Left lung (tissue), 10 donors: Measurements from ENCODE around the gene EFNA4. TPM values are rescaled to one million over a fixed set of nuclear protein-coding genes. Genes with fewer than 3 reads are reported as not detected.

Experiments
- ATAC-seq: fragments of 200-7000 bp; cut with Tn5 transposase; one replicate; pipeline ENCODE4 v1.9.1; 2020; ENCODE audit warnings: moderate library complexity
- DNase-seq, 4 donors: peaks; one replicate each; pipeline ENCODE4 v3.0.0-alpha.2; 2013 to 2020
- H3K27ac ChIP-seq, 2 donors: fragments of 200-600 bp; sonication (generic) in 1 of 2; one replicate each; pipeline versions ENCODE4 v1.5.0 to v1.8.0; 2020 to 2021
- H3K27me3 ChIP-seq, 2 donors: fragments of 200-600 bp; sonication (generic) in 1 of 2; one replicate each; pipeline versions ENCODE4 v1.5.0 to v1.8.0; 2020 to 2021
- H3K36me3 ChIP-seq, 2 donors: fragments of 200-600 bp; sonication (generic) in 1 of 2; one replicate each; pipeline versions ENCODE4 v1.5.0 to v1.8.0; 2020 to 2021
- H3K4me1 ChIP-seq, 2 donors: fragments of 200-600 bp; one replicate each; pipeline ENCODE4 v1.8.0; 2021
- H3K4me3 ChIP-seq, 2 donors: fragments of 200-600 bp; sonication (generic) in 1 of 2; one replicate each; pipeline versions ENCODE4 v1.5.0 to v1.8.0; 2020 to 2021; ENCODE audit warnings: mild to moderate bottlenecking in 1 of 2
- H3K9me3 ChIP-seq, 2 donors: fragments of 200-600 bp; sonication (generic) in 1 of 2; one replicate each; pipeline versions ENCODE4 v1.5.0 to v1.8.0; 2020 to 2021
- intact Hi-C, 2 donors: fragments of 100-400 bp; cut with DNase I; formaldehyde crosslinking; loops; one replicate each; pipeline versions ENCODE4 v1.11.2 to v1.14.2; 2022
- polyA plus RNA-seq, 6 donors: library from polyadenylated mRNA; unstranded; fragments of 120-200 nt; gene quantifications; one replicate each; pipeline ENCODE4 v1.2.1, GENCODE V29; 2013; ENCODE audit not compliant: insufficient read length in 6 of 6
- total RNA-seq, 2 donors: library from RNA; stranded (reverse); fragmentation: NEBNext Ultra II Directional; extraction: Animal tissue kit (Norgen Biotek cat#: 25700); gene quantifications; one replicate each; pipeline ENCODE4 v1.2.1, GENCODE V29; 2021
- TF ChIP-seq, protein P1 (sequence below), 2 donors: fragments of 200-600 bp; sonication (generic) in 1 of 2; IDR thresholded peaks; one replicate each; pipeline versions ENCODE4 v1.5.0 to v1.8.0; 2021; ENCODE audit warnings: antibody characterized with exemption in 2 of 2
- donor health status: DM: no; HTN: yes; CAD: no.
- donor health status: DM: no; HTN: no; CAD: no.

Gene EFNA4
- total and polyA plus RNA-seq, 8 donors: 8.6 to 23.1 (median 21.8) TPM

DNA sequence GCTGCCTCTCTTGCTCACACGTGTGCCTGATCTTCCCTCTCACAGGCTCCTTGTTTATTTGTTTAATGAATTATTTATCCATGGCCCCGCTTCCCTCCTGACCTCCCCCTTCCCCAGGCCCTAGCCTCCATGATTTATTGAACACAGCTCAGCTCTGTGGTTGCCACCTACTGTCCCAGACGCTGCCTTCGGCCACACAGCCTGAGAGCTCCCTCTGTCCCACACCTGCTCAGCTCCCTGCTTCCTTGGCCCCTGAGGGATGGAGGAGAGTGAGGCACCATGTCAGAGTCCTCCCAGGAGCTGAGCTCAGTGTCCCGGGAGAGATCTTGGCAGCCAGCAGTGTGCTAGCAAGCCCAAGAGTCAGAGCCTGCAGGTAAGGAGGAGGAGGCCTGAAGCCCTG lies 12.0 kb downstream of the EFNA4 start:
- H3K27me3 ChIP-seq: peaks cover 15 to 27% of the 10 kb centered on the region in 2 donors
- DNase-seq: peak in 1 of 4 donors; percentile 14
- H3K4me1 ChIP-seq: peaks cover 26 to 41% of the 10 kb centered on the region in 2 donors
- H3K9me3 ChIP-seq: no peaks in the 10 kb centered on the region
- no peak for ATAC-seq
- H3K36me3 ChIP-seq: no peaks in the 10 kb centered on the region
- intact Hi-C loops: no loop called here
- no peak overlapping the region for H3K27ac ChIP-seq
- TF ChIP-seq, protein P1, sequence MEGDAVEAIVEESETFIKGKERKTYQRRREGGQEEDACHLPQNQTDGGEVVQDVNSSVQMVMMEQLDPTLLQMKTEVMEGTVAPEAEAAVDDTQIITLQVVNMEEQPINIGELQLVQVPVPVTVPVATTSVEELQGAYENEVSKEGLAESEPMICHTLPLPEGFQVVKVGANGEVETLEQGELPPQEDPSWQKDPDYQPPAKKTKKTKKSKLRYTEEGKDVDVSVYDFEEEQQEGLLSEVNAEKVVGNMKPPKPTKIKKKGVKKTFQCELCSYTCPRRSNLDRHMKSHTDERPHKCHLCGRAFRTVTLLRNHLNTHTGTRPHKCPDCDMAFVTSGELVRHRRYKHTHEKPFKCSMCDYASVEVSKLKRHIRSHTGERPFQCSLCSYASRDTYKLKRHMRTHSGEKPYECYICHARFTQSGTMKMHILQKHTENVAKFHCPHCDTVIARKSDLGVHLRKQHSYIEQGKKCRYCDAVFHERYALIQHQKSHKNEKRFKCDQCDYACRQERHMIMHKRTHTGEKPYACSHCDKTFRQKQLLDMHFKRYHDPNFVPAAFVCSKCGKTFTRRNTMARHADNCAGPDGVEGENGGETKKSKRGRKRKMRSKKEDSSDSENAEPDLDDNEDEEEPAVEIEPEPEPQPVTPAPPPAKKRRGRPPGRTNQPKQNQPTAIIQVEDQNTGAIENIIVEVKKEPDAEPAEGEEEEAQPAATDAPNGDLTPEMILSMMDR (IDR thresholded peaks at IDR 0.05): no peak
- H3K4me3 ChIP-seq: no peak overlapping the region

DNA sequence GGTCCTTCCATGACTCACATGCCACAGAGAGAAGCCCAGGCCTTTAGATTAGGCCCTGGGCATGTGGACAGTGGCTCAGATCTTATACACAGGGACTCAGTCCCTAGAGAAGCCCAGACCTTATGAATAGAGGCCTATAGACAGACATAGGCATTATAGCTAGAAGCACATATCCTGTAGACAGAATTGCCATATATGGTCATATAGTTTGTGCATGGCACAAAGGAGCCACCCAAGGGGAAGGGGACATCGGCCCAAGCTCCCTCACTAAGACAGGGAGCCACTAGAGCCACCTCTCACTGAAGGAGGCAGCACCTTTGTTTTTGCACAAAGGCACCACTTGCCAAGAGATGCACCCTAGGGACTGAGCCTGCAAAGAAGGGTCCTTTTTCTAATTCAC lies 12.8 kb downstream of the EFNA4 start:
- no peak overlapping the region for H3K27ac ChIP-seq
- intact Hi-C loops: no loop called here

DNA sequence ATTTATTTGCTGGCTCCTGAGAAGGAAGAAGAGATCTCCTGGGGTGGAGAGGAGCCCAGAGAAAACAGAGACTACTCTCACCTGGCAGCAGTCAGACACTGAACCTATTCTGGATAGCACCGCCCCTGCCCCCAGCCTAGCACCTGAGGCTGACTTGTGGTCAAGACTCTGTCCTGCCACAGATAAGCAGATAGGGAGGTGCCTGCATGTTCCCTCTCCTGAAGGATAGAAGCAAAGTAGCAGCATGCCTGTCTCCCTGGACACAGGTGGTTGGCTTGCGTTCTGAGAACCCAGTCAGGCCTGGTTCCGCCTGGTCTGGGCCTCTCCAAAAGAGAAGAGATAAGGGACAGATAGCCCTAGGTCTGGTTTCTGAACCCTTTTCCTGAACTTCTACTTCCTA lies 13.8 kb downstream of the EFNA4 start:
- peaks cover 29 to 43% of the 10 kb centered on the region in 2 donors for H3K4me1 ChIP-seq
- no peaks in the 10 kb centered on the region for H3K36me3 ChIP-seq
- DNase-seq: peak in 1 of 4 donors; percentile 26
- intact Hi-C loops: no loop called here
- no peak for ATAC-seq
- no peak overlapping the region for H3K4me3 ChIP-seq
- TF ChIP-seq, protein P1 (IDR thresholded peaks at IDR 0.05): no peak
- H3K27ac ChIP-seq: no peak overlapping the region
- H3K9me3 ChIP-seq: no peaks in the 10 kb centered on the region
- peaks cover 33 to 46% of the 10 kb centered on the region in 2 donors for H3K27me3 ChIP-seq

More for the DNA sequence above, 12.8 kb downstream of the EFNA4 start:
- Histone ChIP-seq H3K4me3 (no peak overlapping the region), H3K4me1 (peaks cover 24 to 41% of the 10 kb centered on the region in 2 donors), H3K36me3 (no peaks in the 10 kb centered on the region), H3K9me3 (no peaks in the 10 kb centered on the region), H3K27me3 (peaks cover 23 to 36% of the 10 kb centered on the region in 2 donors)
- ATAC-seq (no peak), DNase-seq (peak in 1 of 4 donors; percentile 0)
- TF ChIP-seq, protein P1 (IDR thresholded peaks at IDR 0.05): no peak

DNA sequence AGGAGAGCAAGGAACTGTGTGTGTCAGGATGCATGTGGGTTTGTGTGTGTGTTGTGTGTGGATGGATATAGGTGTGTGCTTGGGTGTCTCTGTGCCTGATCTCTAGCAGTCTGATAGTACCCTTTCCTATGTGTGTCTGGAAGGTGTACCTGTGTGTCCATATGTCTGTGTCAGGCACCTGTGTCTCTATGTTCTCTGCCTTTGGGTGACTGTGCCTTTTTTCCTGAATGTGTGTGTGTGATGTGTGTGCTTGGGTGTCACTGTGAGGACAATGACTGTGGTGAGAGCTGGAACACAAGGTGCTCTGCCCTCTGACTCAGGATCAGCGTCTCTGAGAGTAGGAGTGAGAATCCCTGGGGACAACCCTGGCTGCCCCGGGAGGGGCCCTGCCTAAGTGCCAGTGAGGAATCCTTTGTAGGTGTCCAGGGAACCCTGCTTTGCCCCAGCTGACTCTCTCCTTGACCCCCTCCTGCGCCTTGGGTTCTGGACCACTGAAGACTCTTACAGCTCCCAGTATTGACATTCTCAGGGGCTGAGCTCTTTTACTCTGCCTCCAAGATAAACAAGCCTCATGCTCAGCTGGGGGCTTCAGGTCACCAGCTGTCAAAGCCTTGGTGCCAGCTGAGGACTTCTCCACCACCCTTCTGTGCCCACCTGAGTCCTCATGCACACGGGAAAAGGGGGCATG lies 14.4 kb downstream of the EFNA4 start:
- TF ChIP-seq, protein P1 (IDR thresholded peaks at IDR 0.05): no peak
- DNase-seq: peak in 1 of 4 donors; percentile 22
- H3K36me3 ChIP-seq: no peaks in the 10 kb centered on the region
- no peak overlapping the region for H3K27ac ChIP-seq
- H3K4me1 ChIP-seq: peaks cover 34 to 48% of the 10 kb centered on the region in 2 donors
- no peaks in the 10 kb centered on the region for H3K9me3 ChIP-seq
- peaks cover 38 to 51% of the 10 kb centered on the region in 2 donors for H3K27me3 ChIP-seq
- ATAC-seq: no peak
- intact Hi-C loops: no loop called here
- H3K4me3 ChIP-seq: no peak overlapping the region

DNA sequence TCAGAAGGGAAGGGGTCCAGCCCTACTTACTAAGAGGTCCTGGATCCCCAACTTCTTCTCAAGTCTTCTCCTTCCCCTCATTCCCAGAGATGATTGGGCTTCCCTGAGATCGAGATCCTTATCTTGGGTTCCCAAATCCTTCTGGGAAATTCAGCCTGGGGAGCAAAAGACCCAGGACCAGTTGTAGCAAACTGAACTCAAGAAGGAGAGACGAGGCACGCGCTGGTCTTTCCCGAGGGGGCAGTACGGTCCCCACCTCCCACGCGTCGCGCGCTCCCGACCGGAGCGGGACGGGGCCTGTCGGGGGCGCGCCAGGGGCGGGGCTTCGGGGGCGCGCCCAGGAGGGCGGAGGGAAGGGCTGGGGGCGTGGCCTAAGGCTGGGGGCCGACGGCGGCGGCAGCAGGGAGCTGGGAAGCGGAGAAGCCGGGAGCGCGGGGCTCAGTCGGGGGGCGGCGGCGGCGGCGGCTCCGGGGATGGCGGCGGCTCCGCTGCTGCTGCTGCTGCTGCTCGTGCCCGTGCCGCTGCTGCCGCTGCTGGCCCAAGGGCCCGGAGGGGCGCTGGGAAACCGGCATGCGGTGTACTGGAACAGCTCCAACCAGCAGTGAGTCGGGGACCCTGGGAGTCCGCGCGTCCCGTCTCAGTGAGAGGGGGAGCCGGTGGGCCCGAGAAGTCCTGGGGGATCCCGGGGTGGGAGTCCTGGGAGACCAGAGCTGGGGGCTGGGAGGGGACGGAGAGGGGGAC lies 15.1 kb downstream of the EFNA4 start, which contains the start of gene EFNA3:
Gene EFNA3, plus strand, starts transcription at position 369 of the 741 bp plus-strand sequence. Its CDS starts 105 bp downstream, at position 474.
- peak in 3 of 4 donors; percentile 67 to 93 (median 75) for DNase-seq
- peaks cover 46 to 59% of the 10 kb centered on the region in 2 donors for H3K27me3 ChIP-seq
- intact Hi-C loops: no loop called here

More for the DNA sequence above, 15.1 kb downstream of the EFNA4 start, which contains the start of gene EFNA3:
- TF ChIP-seq, protein P1 (IDR thresholded peaks at IDR 0.05): no peak
- peak; percentile 86 for ATAC-seq
- H3K36me3 ChIP-seq: no peaks in the 10 kb centered on the region
- peaks cover 34 to 52% of the 10 kb centered on the region in 2 donors for H3K4me1 ChIP-seq
- H3K4me3 ChIP-seq: peak within 1 kb of the TSS; percentile 15 to 32
- no peaks in the 10 kb centered on the region for H3K9me3 ChIP-seq
- H3K27ac ChIP-seq: no peak within 1 kb of the TSS
